DMS 273 (cell line): ENCODE data around the gene CA12.

Experiments used
- DNase-seq: peaks from one replicate; lab custom pipeline; 2025; ENCODE audit not compliant: unreplicated experiment; lab: John Stamatoyannopoulos, UW

The CA12 gene

DNA sequence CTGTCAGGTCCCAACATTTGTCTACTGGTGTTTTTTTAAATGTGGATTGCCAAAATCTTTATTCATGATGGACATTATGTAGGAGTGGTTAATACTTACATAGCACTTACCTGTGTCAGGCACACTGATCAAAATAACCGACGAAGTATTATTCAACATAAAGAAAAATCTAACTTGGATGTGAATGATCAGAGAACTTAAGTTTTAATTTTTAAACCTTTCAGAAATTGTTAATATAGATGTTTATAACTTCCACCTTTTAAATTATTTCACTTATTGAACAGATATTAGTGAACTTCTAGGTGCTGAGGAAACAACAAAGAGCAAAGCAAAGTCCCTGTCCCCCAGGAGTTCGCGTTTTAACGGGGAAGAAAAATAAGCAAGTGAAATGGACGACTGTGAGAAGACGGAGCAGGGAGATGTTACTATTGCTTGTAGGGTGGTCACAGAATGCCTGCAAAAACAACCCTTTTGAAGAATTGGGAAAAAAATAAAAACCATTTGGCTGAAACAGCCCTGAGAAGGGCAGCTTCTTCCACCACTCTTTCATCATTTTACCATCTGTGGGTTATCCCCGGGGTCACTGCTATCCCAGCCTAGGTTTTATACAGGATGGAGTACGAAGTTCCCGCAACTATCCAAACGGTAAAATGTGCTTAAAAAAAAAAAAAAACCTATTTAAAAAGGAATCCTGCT, 105.2 kb downstream of the CA12 start:
- DNase-seq, result peak; percentile 28

DNA sequence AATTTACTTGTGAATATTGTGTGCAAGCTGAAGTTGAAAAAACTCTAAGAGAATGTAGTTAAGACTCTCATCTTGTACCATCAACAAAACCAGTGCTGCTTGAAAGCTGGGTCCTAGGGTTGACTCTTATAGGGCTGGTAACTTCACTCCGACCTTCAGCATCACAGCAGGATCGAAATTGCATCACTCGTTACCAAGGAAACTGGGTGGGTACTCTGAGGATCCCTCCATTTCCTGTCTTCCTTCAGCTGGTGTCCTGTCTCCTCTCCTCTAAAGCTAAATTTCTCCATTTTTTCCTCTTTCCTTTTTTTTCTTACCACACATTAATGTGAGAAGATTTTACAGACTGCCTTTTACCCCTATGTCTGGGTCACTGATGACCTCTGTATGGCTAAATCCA, 107.2 kb downstream of the CA12 start:
- DNase-seq, result peak; percentile 16
